ENCODE results near the gene SPSB2.

SPSB2 gene

GRCh38 chr12:6915789-6916285 is 42.7 kb upstream of the SPSB2 start:
- no peak overlapping the region for H3K9ac ChIP-seq (ENCODE audit: low read length)
- no peak overlapping the region for H3K4me3 ChIP-seq (ENCODE audit: low read depth, low read length, poor library complexity, severe bottlenecking)
- H3K27ac ChIP-seq (ENCODE audit: low read depth, low read length, poor library complexity, severe bottlenecking), result no peak overlapping the region
- no peaks in the 10 kb centered on the region for H3K9me2 ChIP-seq (ENCODE audit: low read depth, low read length)
- TF ChIP-seq, protein P1, sequence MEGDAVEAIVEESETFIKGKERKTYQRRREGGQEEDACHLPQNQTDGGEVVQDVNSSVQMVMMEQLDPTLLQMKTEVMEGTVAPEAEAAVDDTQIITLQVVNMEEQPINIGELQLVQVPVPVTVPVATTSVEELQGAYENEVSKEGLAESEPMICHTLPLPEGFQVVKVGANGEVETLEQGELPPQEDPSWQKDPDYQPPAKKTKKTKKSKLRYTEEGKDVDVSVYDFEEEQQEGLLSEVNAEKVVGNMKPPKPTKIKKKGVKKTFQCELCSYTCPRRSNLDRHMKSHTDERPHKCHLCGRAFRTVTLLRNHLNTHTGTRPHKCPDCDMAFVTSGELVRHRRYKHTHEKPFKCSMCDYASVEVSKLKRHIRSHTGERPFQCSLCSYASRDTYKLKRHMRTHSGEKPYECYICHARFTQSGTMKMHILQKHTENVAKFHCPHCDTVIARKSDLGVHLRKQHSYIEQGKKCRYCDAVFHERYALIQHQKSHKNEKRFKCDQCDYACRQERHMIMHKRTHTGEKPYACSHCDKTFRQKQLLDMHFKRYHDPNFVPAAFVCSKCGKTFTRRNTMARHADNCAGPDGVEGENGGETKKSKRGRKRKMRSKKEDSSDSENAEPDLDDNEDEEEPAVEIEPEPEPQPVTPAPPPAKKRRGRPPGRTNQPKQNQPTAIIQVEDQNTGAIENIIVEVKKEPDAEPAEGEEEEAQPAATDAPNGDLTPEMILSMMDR (IDR thresholded peaks at IDR 0.05; ENCODE audit: low read length), result no peak
- no peak for TF ChIP-seq EZH2 (IDR thresholded peaks at IDR 0.05; ENCODE audit: borderline replicate concordance, low read length)
- no peaks in the 10 kb centered on the region for H4K20me1 ChIP-seq (ENCODE audit: insufficient read depth, low read length)
- no peak overlapping the region for H3K4me2 ChIP-seq (ENCODE audit: low read length)
- no peaks in the 10 kb centered on the region for H3K36me3 ChIP-seq (ENCODE audit: insufficient read depth, low read length)
- H3K9me3 ChIP-seq (ENCODE audit: low read length), result no peaks in the 10 kb centered on the region
- no peaks in the 10 kb centered on the region for H3K79me2 ChIP-seq (ENCODE audit: insufficient read depth, low read length)
- H3K27me3 ChIP-seq (ENCODE audit: insufficient read depth, low read length), result peaks cover 10% of the 10 kb centered on the region; the same call in 1 of the 2 replicates
- H3K4me1 ChIP-seq (ENCODE audit: insufficient read depth, low read length, severe bottlenecking), result peaks cover 14% of the 10 kb centered on the region
- H2AFZ ChIP-seq (ENCODE audit: low read length), result no peak overlapping the region
- no peaks in the 10 kb centered on the region for H3F3A ChIP-seq (ENCODE audit: insufficient read depth, low read length)

- H4K20me1 ChIP-seq (ENCODE audit: insufficient read depth, low read length), result no peaks in the 10 kb centered on the region
- H3K4me2 ChIP-seq (ENCODE audit: low read length), result peak overlapping the region; percentile 51
- H2AFZ ChIP-seq (ENCODE audit: low read length), result no peak overlapping the region
- H3K4me1 ChIP-seq (ENCODE audit: insufficient read depth, low read length, severe bottlenecking), result peaks cover 14% of the 10 kb centered on the region
- peaks cover 10% of the 10 kb centered on the region; the same call in 1 of the 2 replicates for H3K27me3 ChIP-seq (ENCODE audit: insufficient read depth, low read length)
- no peaks in the 10 kb centered on the region for H3K9me3 ChIP-seq (ENCODE audit: low read length)
- H3K36me3 ChIP-seq (ENCODE audit: insufficient read depth, low read length), result no peaks in the 10 kb centered on the region
- no peaks in the 10 kb centered on the region for H3K79me2 ChIP-seq (ENCODE audit: insufficient read depth, low read length)
- TF ChIP-seq, protein P1 (IDR thresholded peaks at IDR 0.05; ENCODE audit: low read length), result no peak
- no peak for TF ChIP-seq EZH2 (IDR thresholded peaks at IDR 0.05; ENCODE audit: borderline replicate concordance, low read length)
- no peak overlapping the region for H3K27ac ChIP-seq (ENCODE audit: low read depth, low read length, poor library complexity, severe bottlenecking)
- H3K4me3 ChIP-seq (ENCODE audit: low read depth, low read length, poor library complexity, severe bottlenecking), result peak overlapping the region; percentile 45
- no peak overlapping the region; the same call in 1 of the 2 replicates for H3K9ac ChIP-seq (ENCODE audit: low read length)
- H3K9me2 ChIP-seq (ENCODE audit: low read depth, low read length), result no peaks in the 10 kb centered on the region
- no peaks in the 10 kb centered on the region for H3F3A ChIP-seq (ENCODE audit: insufficient read depth, low read length)
Measured at GRCh38 chr12:6914947-6915788, 42.1 kb upstream of the SPSB2 start.

DNA sequence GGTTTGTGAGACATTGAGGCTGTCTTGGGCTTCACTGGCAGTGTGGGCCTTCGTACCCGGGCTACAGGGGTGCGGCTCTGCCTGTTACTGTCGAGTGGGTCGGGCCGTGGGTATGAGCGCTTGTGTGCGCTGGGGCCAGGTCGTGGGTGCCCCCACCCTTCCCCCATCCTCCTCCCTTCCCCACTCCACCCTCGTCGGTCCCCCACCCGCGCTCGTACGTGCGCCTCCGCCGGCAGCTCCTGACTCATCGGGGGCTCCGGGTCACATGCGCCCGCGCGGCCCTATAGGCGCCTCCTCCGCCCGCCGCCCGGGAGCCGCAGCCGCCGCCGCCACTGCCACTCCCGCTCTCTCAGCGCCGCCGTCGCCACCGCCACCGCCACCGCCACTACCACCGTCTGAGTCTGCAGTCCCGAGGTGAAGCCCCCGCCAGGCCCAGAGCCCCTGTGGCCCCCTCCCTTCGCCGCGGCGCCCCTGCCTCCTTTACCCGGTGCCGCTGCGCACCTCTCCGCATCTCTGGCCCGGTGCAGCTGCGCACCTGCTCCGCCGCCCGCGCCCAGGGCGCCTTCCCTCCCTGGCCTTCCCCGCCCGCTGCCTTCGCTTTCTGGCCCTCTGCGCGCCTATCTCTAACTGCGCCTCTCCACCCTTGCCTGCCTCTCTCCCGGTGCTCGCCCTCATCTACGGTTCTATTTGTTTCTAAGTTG is 41.3 kb upstream of the SPSB2 start, which contains the start of gene ENO2:
ENO2 (plus strand) TSS at position 335 of the 701 bp plus-strand sequence. CDS start 1,253 bp downstream, outside the sequence.
- H3F3A ChIP-seq (ENCODE audit: insufficient read depth, low read length), result no peaks in the 10 kb centered on the region
- no peaks in the 10 kb centered on the region for H3K9me3 ChIP-seq (ENCODE audit: low read length)
- no peaks in the 10 kb centered on the region for H3K79me2 ChIP-seq (ENCODE audit: insufficient read depth, low read length)
- H3K9ac ChIP-seq (ENCODE audit: low read length), result peak within 1 kb of the TSS; percentile 3; the same call in 1 of the 2 replicates
- H2AFZ ChIP-seq (ENCODE audit: low read length), result no peak within 1 kb of the TSS
- peak within 1 kb of the TSS; percentile 51 for H3K4me2 ChIP-seq (ENCODE audit: low read length)
- H4K20me1 ChIP-seq (ENCODE audit: insufficient read depth, low read length), result no peaks in the 10 kb centered on the region
- no peaks in the 10 kb centered on the region for H3K9me2 ChIP-seq (ENCODE audit: low read depth, low read length)
- peaks cover 14% of the 10 kb centered on the region for H3K4me1 ChIP-seq (ENCODE audit: insufficient read depth, low read length, severe bottlenecking)
- H3K4me3 ChIP-seq (ENCODE audit: low read depth, low read length, poor library complexity, severe bottlenecking), result peak within 1 kb of the TSS; percentile 45
- no peak within 1 kb of the TSS for H3K27ac ChIP-seq (ENCODE audit: low read depth, low read length, poor library complexity, severe bottlenecking)
- peaks cover 10% of the 10 kb centered on the region; the same call in 1 of the 2 replicates for H3K27me3 ChIP-seq (ENCODE audit: insufficient read depth, low read length)
- TF ChIP-seq EZH2 (IDR thresholded peaks at IDR 0.05; ENCODE audit: borderline replicate concordance, low read length), result no peak
- TF ChIP-seq, protein P1 (IDR thresholded peaks at IDR 0.05; ENCODE audit: low read length), result no peak
- H3K36me3 ChIP-seq (ENCODE audit: insufficient read depth, low read length), result no peaks in the 10 kb centered on the region
